Gastrocnemius medialis (tissue), 4 donors: Measurements from ENCODE around the gene TMEM43. TPM values are rescaled to one million over a fixed set of nuclear protein-coding genes. Genes with fewer than 3 reads are reported as not detected.

Experiments used
- ATAC-seq, 2 donors: fragments of 150-250 bp; one replicate each; pipeline ENCODE4 v1.9.1; 2016
- DNase-seq, 2 donors: peaks; one replicate each; pipeline ENCODE4 v3.0.0-alpha.2; 2019
- H3K27ac ChIP-seq, 4 donors: fragments of 200-600 bp; sonication (generic); 1 replicate in 1 of 4; 2 replicates in 3 of 4; pipeline ENCODE4 v1.5.1; 2016 to 2018; ENCODE audit warnings: mild to moderate bottlenecking in 2 of 4, moderate library complexity in 1 of 4
- H3K27me3 ChIP-seq, 3 donors: fragments of 200-600 bp; sonication (generic) in 2 of 3; 1 replicate in 1 of 3; 2 replicates in 2 of 3; pipeline versions ENCODE4 v1.5.1 to v1.6.0; 2016 to 2019; ENCODE audit warnings: mild to moderate bottlenecking in 1 of 3, moderate library complexity in 1 of 3
- H3K36me3 ChIP-seq, 2 donors: fragments of 200-600 bp; sonication (generic) in 1 of 2; one replicate each; pipeline ENCODE4 v1.5.1; 2017 to 2018
- H3K4me1 ChIP-seq, 2 donors: fragments of 200-600 bp; sonication (generic) in 1 of 2; one replicate each; pipeline ENCODE4 v1.5.1; 2016 to 2017; ENCODE audit warnings: mild to moderate bottlenecking in 2 of 2
- H3K4me3 ChIP-seq, 4 donors: fragments of 200-600 bp; sonication (generic) in 3 of 4; 1 replicate in 1 of 4; 2 replicates in 3 of 4; pipeline ENCODE4 v1.5.1; 2016 to 2019; ENCODE audit warnings: mild to moderate bottlenecking in 2 of 4
- H3K9me3 ChIP-seq, 3 donors: fragments of 200-600 bp; sonication (generic) in 2 of 3; 1 replicate in 1 of 3; 2 replicates in 2 of 3; pipeline ENCODE4 v1.5.1; 2016 to 2019
- CTCF ChIP-seq, 5 experiments: fragments of 450-650 bp in 3 of 5; fragments of 200-600 bp in 2 of 5; sonication (generic) in 2 of 5; IDR thresholded peaks in 4 of 5; conservative IDR thresholded peaks in 1 of 5; 1 replicate in 4 of 5; 2 replicates in 1 of 5; pipeline ENCODE4 v1.5.1; 2016 to 2019; ENCODE audit warnings: antibody characterized with exemption in 5 of 5, mild to moderate bottlenecking in 3 of 5, moderate library complexity in 3 of 5
- POLR2A ChIP-seq, 2 donors: fragments of 450-650 bp; IDR thresholded peaks; one replicate each; pipeline ENCODE4 v1.6.1; 2017; ENCODE audit warnings: antibody characterized with exemption in 2 of 2, mild to moderate bottlenecking in 2 of 2, moderate library complexity in 2 of 2
- in situ Hi-C, 4 donors: fragments of 200-750 bp; cut with MboI; loops; one replicate each; pipeline versions ENCODE4 v1.15.0 to v1.8.0; 2017; ENCODE audit warnings: low sequenced_read_pairs in 4 of 4
- intact Hi-C: fragments of 100-400 bp; cut with DNase I; formaldehyde crosslinking; loops from one replicate; pipeline ENCODE4 v1.15.1; 2023; ENCODE audit warnings: low total_unique reads
- total RNA-seq, 4 donors: library from RNA; depleted of rRNA; stranded (reverse); fragments of >200 nt; gene quantifications; one replicate each; pipeline versions ENCODE4 v1.1.0 to v1.2.3, GENCODE V29; 2016

Gene TMEM43
- total RNA-seq, 4 donors from 2014 or later: 68.2 to 128 (median 78.6) TPM

GRCh38 chr3:14134291-14134690 lies 9.4 kb downstream of the TMEM43 start:
- Histone ChIP-seq H3K36me3 (peaks cover 0 to 91% of the 10 kb centered on the region in 2 donors), H3K4me3 (no peak overlapping the region), H3K4me1 (peaks cover 19 to 28% of the 10 kb centered on the region in 2 donors), H3K27ac (peak overlapping the region in 1 of 4 donors; percentile 97), H3K27me3 (no peaks in the 10 kb centered on the region), H3K9me3 (no peaks in the 10 kb centered on the region)
- DNase-seq: no peak
- ATAC-seq: no peak
- in situ Hi-C loops (loop anchor here in 1 of 4 donors (25.0 kb wide), 1 partner anchor 928 kb away; the partner anchor contains the start of gene MRPS25), intact Hi-C loops (no loop called here)
- TF ChIP-seq POLR2A (IDR thresholded peaks at IDR 0.05): no peak
- no peak for TF ChIP-seq CTCF (IDR thresholded peaks at IDR 0.05 in 4 of 5, conservative IDR thresholded peaks at IDR 0.05 in 1 of 5)

GRCh38 chr3:14135581-14135980 lies 10.7 kb downstream of the TMEM43 start:
- TF ChIP-seq CTCF (IDR thresholded peaks at IDR 0.05 in 4 of 5, conservative IDR thresholded peaks at IDR 0.05 in 1 of 5): no peak
- no peak for TF ChIP-seq POLR2A (IDR thresholded peaks at IDR 0.05)
- peak overlapping the region; percentile 89 to 97 (median 93) for H3K27ac ChIP-seq
- ATAC-seq (no peak), DNase-seq (no peak)
- H3K4me3 ChIP-seq: no peak overlapping the region
- no peaks in the 10 kb centered on the region for H3K9me3 ChIP-seq
- H3K36me3 ChIP-seq: peaks cover 0 to 91% of the 10 kb centered on the region in 2 donors
- H3K4me1 ChIP-seq: peaks cover 19 to 31% of the 10 kb centered on the region in 2 donors
- intact Hi-C loops (no loop called here), in situ Hi-C loops (loop anchor here in 1 of 4 donors (25.0 kb wide), 1 partner anchor 927 kb away; the partner anchor contains the start of gene MRPS25)
- H3K27me3 ChIP-seq: no peaks in the 10 kb centered on the region

GRCh38 chr3:14137004-14137403 lies 12.2 kb downstream of the TMEM43 start:
- peak overlapping the region; percentile 89 to 97 (median 93) for H3K27ac ChIP-seq
- ATAC-seq (peak; percentile 84 to 86), DNase-seq (peak; percentile 95 to 99)
- H3K36me3 ChIP-seq: peaks cover 0 to 88% of the 10 kb centered on the region in 2 donors
- H3K9me3 ChIP-seq: no peaks in the 10 kb centered on the region
- no peaks in the 10 kb centered on the region for H3K27me3 ChIP-seq
- H3K4me3 ChIP-seq: no peak overlapping the region
- in situ Hi-C loops (loop anchor here in 1 of 4 donors (25.0 kb wide), 1 partner anchor 925 kb away; the partner anchor contains the start of gene MRPS25), intact Hi-C loops (no loop called here)
- H3K4me1 ChIP-seq: peaks cover 19 to 37% of the 10 kb centered on the region in 2 donors
- TF ChIP-seq CTCF (IDR thresholded peaks at IDR 0.05 in 4 of 5, conservative IDR thresholded peaks at IDR 0.05 in 1 of 5): no peak
- TF ChIP-seq POLR2A (IDR thresholded peaks at IDR 0.05): no peak

GRCh38 chr3:14137445-14137844 lies 12.6 kb downstream of the TMEM43 start:
- in situ Hi-C loops (loop anchor here in 1 of 4 donors (25.0 kb wide), 1 partner anchor 925 kb away; the partner anchor contains the start of gene MRPS25), intact Hi-C loops (no loop called here)
- H3K9me3 ChIP-seq: no peaks in the 10 kb centered on the region
- DNase-seq (no peak), ATAC-seq (peak; percentile 1 to 35)
- peaks cover 19 to 37% of the 10 kb centered on the region in 2 donors for H3K4me1 ChIP-seq
- peak overlapping the region; percentile 89 to 97 (median 93) for H3K27ac ChIP-seq
- no peaks in the 10 kb centered on the region for H3K27me3 ChIP-seq
- H3K36me3 ChIP-seq: peaks cover 0 to 88% of the 10 kb centered on the region in 2 donors
- no peak for TF ChIP-seq POLR2A (IDR thresholded peaks at IDR 0.05)
- TF ChIP-seq CTCF (IDR thresholded peaks at IDR 0.05 in 4 of 5, conservative IDR thresholded peaks at IDR 0.05 in 1 of 5): no peak
- H3K4me3 ChIP-seq: no peak overlapping the region
